ENCODE data around the gene PXK. TPM values are rescaled to one million over a fixed set of nuclear protein-coding genes. Genes with fewer than 3 reads are reported as not detected.

The PXK gene
- total and polyA plus RNA-seq, 10 of the 15 experiments (the other 5 are each of a cell fraction or from before 2014, with no cell fraction given), result 8.4 to 38.0 (median 27.6) TPM

GRCh38 chr3:58331593-58332152 lies 1.0 kb upstream of the PXK start:
- no peak overlapping the region for H3K4me2 ChIP-seq (ENCODE audit: control insufficient read depth, insufficient read depth)
- H3K9me3 ChIP-seq (replicated peaks; ENCODE audit: control insufficient read depth, insufficient read depth, low read length), result no peaks in the 10 kb centered on the region
- H3K79me2 ChIP-seq (ENCODE audit: control insufficient read depth, insufficient read depth, low read length), result peaks cover 10% of the 10 kb centered on the region
- TF ChIP-seq PRDM15 (CRISPR knock-in tag; IDR thresholded peaks at IDR 0.05) (no peak), GABPA (IDR thresholded peaks at IDR 0.05; ENCODE audit: low read depth) (no peak), RUNX3 (IDR thresholded peaks at IDR 0.05; ENCODE audit: low read length) (no peak), NFIC (IDR thresholded peaks at IDR 0.05; ENCODE audit: low read depth, low read length) (no peak), PKNOX1 (IDR thresholded peaks at IDR 0.05) (no peak), SREBF2 (IDR thresholded peaks at IDR 0.05; ENCODE audit: low read length) (no peak), KLF5 (IDR thresholded peaks at IDR 0.05; ENCODE audit: partially characterized antibody) (no peak), CHD2 (IDR thresholded peaks at IDR 0.05; ENCODE audit: borderline replicate concordance, low read depth, low read length) (no peak), ZNF274 (IDR thresholded peaks at IDR 0.05; ENCODE audit: insufficient read depth, insufficient read length) (no peak), SMC3 (IDR thresholded peaks at IDR 0.05; ENCODE audit: borderline replicate concordance, low read length) (no peak), MTA3 (IDR thresholded peaks at IDR 0.05; ENCODE audit: borderline replicate concordance, low read length) (no peak), DPF2 (IDR thresholded peaks at IDR 0.05) (no peak)
- FAIRE-seq (no peak), DNase-seq (ENCODE audit: low read depth, low spot score) (no peak), ATAC-seq (no peak)
- ChIA-PET RAD21 (ENCODE audit: unreplicated experiment) (interaction anchor here (0.9 to 2.1 kb wide), 3 partner anchors 23 to 162 kb away, joined by 3 to 5 read pairs (median 4); no protein-coding TSS in a partner anchor), CTCF (interaction anchor here (0.7 to 4.3 kb wide), 6 partner anchors 9 to 160 kb away, joined by 3 to 20 read pairs (median 6); partner anchors contain the start of genes HTD2, KCTD6 and RPP14), POLR2A (interaction anchor here (1.5 to 12.4 kb wide), 2 partner anchors 20 to 99 kb away, joined by 3 to 221 read pairs; no protein-coding TSS in a partner anchor), SMC1A (ENCODE audit: uncharacterized antibody, unreplicated experiment) (interaction anchor here (0.8 to 13.1 kb wide), 3 partner anchors 19 to 25 kb away, joined by 3 to 324 read pairs (median 4); partner anchors contain the start of genes HTD2 and RPP14)
- WGBS (ENCODE audit: insufficient coverage, insufficient replicate concordance, low lambda C conversion rate, missing lambda C conversion rate), result 93% methylated on average over 4 of the region's 4 CpGs
- no peaks in the 10 kb centered on the region for H3K27me3 ChIP-seq (replicated peaks in 1 of 2; ENCODE audit: control insufficient read depth in 2 of 2, insufficient read depth in 2 of 2, low read length in 1 of 2)
- intact Hi-C loops (cut with micrococcal nuclease; ENCODE audit: unreplicated experiment) (loop anchor here (2.0 kb wide), 1 partner anchor 161 kb away; the partner anchor contains the start of gene KCTD6), in situ Hi-C loops (cut with MboI) (no loop called here)
- no peaks in the 10 kb centered on the region for H4K20me1 ChIP-seq (ENCODE audit: control insufficient read depth, insufficient read depth)
- peaks cover 7% of the 10 kb centered on the region; the same call in 1 of the 2 replicates for H3K4me1 ChIP-seq (ENCODE audit: control insufficient read depth, insufficient read depth, low read length)
- no peak overlapping the region for H2AFZ ChIP-seq (ENCODE audit: control insufficient read depth, low read depth, low read length)
- no peak overlapping the region for H3K9ac ChIP-seq (ENCODE audit: control insufficient read depth, insufficient read depth, low read length)
- H3K4me3 ChIP-seq, result no peak overlapping the region
- no peak overlapping the region for H3K27ac ChIP-seq (ENCODE audit: control insufficient read depth, insufficient read depth)
- no peaks in the 10 kb centered on the region for H3K36me3 ChIP-seq (ENCODE audit: control insufficient read depth in 2 of 2, insufficient read depth in 2 of 2, low read length in 1 of 2)
- no TSS peak for BruUV-seq (replicated peaks)
